Ovary (tissue), 9 donors: ENCODE data around the gene PTPRN2. TPM values are rescaled to one million over a fixed set of nuclear protein-coding genes. Genes with fewer than 3 reads are reported as not detected.

Source experiments
- DNase-seq, 5 donors: peaks; one replicate each; pipeline ENCODE4 v3.0.0-alpha.2; 2019 to 2020
- H3K27ac ChIP-seq, 2 donors: fragments of 200-600 bp; one replicate each; pipeline versions ENCODE4 v1.5.1 to v1.8.0; 2019 to 2022
- H3K27me3 ChIP-seq: fragments of 200-600 bp; one replicate; pipeline ENCODE4 v1.8.0; 2022
- H3K36me3 ChIP-seq: fragments of 200-600 bp; sonication (generic); one replicate; pipeline ENCODE4 v1.5.1; 2019
- H3K4me1 ChIP-seq: one replicate; pipeline ENCODE4 v1.8.1; 2013; ENCODE audit warnings: mild to moderate bottlenecking, moderate library complexity; ENCODE audit not compliant: insufficient read depth
- H3K4me3 ChIP-seq: fragments of 200-600 bp; sonication (generic); one replicate; pipeline ENCODE4 v1.5.1; 2017
- H3K9me3 ChIP-seq, 2 donors: fragments of 200-600 bp in 1 of 2; sonication (generic) in 1 of 2; one replicate each; pipeline versions ENCODE4 v1.5.1 to v1.8.1; 2013 to 2019; ENCODE audit warnings: mild to moderate bottlenecking in 1 of 2, moderate library complexity in 1 of 2
- EP300 ChIP-seq: sonication (generic); formaldehyde crosslinking; IDR thresholded peaks from one replicate; pipeline ENCODE4 v1.6.1; 2017; ENCODE audit warnings: antibody characterized with exemption
- POLR2A ChIP-seq: fragments of 450-650 bp; IDR thresholded peaks from one replicate; pipeline ENCODE4 v1.6.1; 2017; ENCODE audit warnings: antibody characterized with exemption, mild to moderate bottlenecking, moderate library complexity
- WGBS, 3 donors: extraction: QIAGEN DNeasy Blood & Tissue Kit in 1 of 3; methylation state at CpG; one replicate each; pipeline versions ENCODE4 v1.1.5 to v1.1.7; 2013 to 2017; 5-methylcytosine and 5-hydroxymethylcytosine counted together
- intact Hi-C, 4 donors: fragments of 100-400 bp; cut with DNase I; formaldehyde crosslinking; loops; one replicate each; pipeline versions ENCODE4 v1.11.0 to v1.15.1; 2022 to 2023
- polyA plus RNA-seq, 2 donors: library from polyadenylated mRNA; stranded (reverse); fragments of 200-250 nt in 1 of 2; fragments of 350-450 nt in 1 of 2; fragmentation: Illumina TruSeq in 1 of 2; extraction: RNeasy Lipid Tissue Mini Kit (QIAGEN cat#74804) in 1 of 2; gene quantifications; one replicate each; pipeline ENCODE4 v1.2.3, GENCODE V29; 2013 to 2014
- total RNA-seq, 7 donors: library from RNA; depleted of rRNA in 2 of 7; stranded (reverse); fragments of >200 nt in 2 of 7; fragmentation: NEBNext Ultra II Directional in 3 of 7; extraction: Animal tissue kit (Norgen Biotek cat#: 25700) in 3 of 7; gene quantifications; one replicate each; pipeline versions ENCODE4 v1.1.0 to v1.2.4, GENCODE V29; 2016 to 2023
- TF ChIP-seq, protein P1 (sequence below), 3 donors: fragments of 450-650 bp in 2 of 3; fragments of 200-600 bp in 1 of 3; IDR thresholded peaks; one replicate each; pipeline versions ENCODE4 v1.5.1 to v1.8.0; 2016 to 2022; ENCODE audit warnings: antibody characterized with exemption in 3 of 3, mild to moderate bottlenecking in 1 of 3
- donor health status: DM: no; HTN: no; CAD: no; lungs with moderate emphysema.
- donor health status: DM: no; HTN: no; CAD: no.
- donor health status: Bipolar disorder and iron deficiency.
- donor health status: DM: yes; HTN: yes; CAD: no.
- donor health status: DM: no; HTN: no; CAD: no.
- donor health status: DM: yes; HTN: yes; CAD: no.

The PTPRN2 gene
- total and polyA plus RNA-seq, 9 donors, result 3.5 to 11.1 (median 5.9) TPM

GRCh38 chr7:157928171-157928794 is 659.3 kb downstream of the PTPRN2 start:
- Histone ChIP-seq H3K4me1 (no peaks in the 10 kb centered on the region), H3K9me3 (no peaks in the 10 kb centered on the region), H3K4me3 (no peak overlapping the region), H3K27ac (no peak overlapping the region), H3K27me3 (no peaks in the 10 kb centered on the region), H3K36me3 (no peaks in the 10 kb centered on the region)
- intact Hi-C loops, result no loop called here
- TF ChIP-seq EP300 (no peak), POLR2A (no peak)
- TF ChIP-seq, protein P1, sequence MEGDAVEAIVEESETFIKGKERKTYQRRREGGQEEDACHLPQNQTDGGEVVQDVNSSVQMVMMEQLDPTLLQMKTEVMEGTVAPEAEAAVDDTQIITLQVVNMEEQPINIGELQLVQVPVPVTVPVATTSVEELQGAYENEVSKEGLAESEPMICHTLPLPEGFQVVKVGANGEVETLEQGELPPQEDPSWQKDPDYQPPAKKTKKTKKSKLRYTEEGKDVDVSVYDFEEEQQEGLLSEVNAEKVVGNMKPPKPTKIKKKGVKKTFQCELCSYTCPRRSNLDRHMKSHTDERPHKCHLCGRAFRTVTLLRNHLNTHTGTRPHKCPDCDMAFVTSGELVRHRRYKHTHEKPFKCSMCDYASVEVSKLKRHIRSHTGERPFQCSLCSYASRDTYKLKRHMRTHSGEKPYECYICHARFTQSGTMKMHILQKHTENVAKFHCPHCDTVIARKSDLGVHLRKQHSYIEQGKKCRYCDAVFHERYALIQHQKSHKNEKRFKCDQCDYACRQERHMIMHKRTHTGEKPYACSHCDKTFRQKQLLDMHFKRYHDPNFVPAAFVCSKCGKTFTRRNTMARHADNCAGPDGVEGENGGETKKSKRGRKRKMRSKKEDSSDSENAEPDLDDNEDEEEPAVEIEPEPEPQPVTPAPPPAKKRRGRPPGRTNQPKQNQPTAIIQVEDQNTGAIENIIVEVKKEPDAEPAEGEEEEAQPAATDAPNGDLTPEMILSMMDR (IDR thresholded peaks at IDR 0.05), result no peak
- no peak for DNase-seq
- WGBS, 3 donors, result 83 to 85% (median 84%) methylated on average over 12 of the region's 12 CpGs

- no peaks in the 10 kb centered on the region for H3K27me3 ChIP-seq
- no peak for TF ChIP-seq EP300
- TF ChIP-seq POLR2A, result no peak
- TF ChIP-seq, protein P1 (IDR thresholded peaks at IDR 0.05), result no peak
- no peak for DNase-seq
- 68 to 77% (median 68%) methylated on average over 14 of the region's 14 CpGs for WGBS, 3 donors
- no peaks in the 10 kb centered on the region for H3K9me3 ChIP-seq
- no peaks in the 10 kb centered on the region for H3K36me3 ChIP-seq
- H3K27ac ChIP-seq, result no peak overlapping the region
- H3K4me1 ChIP-seq, result no peaks in the 10 kb centered on the region
- H3K4me3 ChIP-seq, result no peak overlapping the region
- intact Hi-C loops, result no loop called here
These were observed 660.2 kb downstream of the PTPRN2 start for GRCh38 chr7:157927313-157927925.

DNA sequence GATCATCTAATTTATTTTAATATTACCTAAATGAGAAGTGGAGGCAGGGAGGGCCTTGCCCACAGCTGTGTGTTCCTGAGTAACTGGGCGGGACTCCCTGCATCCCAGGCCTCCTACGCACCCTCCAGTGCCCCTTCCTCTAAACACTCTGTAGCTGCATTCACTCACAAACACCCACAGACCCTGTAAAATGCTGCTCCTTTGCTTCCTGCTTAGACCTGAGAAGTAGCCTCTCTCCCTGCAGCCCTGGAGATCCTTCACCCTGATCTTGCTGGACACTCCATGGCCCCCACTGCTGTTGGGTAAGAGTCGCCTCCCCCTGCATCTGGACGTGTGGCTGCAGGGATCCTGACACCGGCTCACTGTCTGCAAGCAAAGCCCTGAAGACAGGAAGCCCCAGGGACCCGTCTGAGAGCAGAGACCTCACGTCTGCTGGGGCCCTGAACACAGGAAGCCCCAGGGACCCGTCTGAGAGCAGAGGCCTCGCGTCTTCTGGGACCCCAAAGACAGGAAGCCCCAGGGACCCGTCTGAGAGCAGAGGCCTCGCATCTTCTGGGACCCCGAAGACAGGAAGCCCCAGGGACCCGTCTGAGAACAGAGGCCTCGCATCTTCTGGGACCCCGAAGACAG is 661.0 kb downstream of the PTPRN2 start:
- no peak for DNase-seq
- WGBS, 3 donors, result 47 to 59% (median 50%) methylated on average over 10 to 16 of the region's 16 CpGs
- H3K36me3 ChIP-seq, result no peaks in the 10 kb centered on the region
- H3K27me3 ChIP-seq, result no peaks in the 10 kb centered on the region
- intact Hi-C loops, result no loop called here
- no peaks in the 10 kb centered on the region for H3K4me1 ChIP-seq
- no peak for TF ChIP-seq EP300
- TF ChIP-seq, protein P1 (IDR thresholded peaks at IDR 0.05), result no peak
- TF ChIP-seq POLR2A, result no peak
- no peaks in the 10 kb centered on the region for H3K9me3 ChIP-seq
- H3K4me3 ChIP-seq, result no peak overlapping the region
- H3K27ac ChIP-seq, result no peak overlapping the region

GRCh38 chr7:157926107-157926506 is 661.5 kb downstream of the PTPRN2 start:
- H3K27me3 ChIP-seq, result no peaks in the 10 kb centered on the region
- DNase-seq, result no peak
- TF ChIP-seq, protein P1 (IDR thresholded peaks at IDR 0.05), result no peak
- TF ChIP-seq POLR2A, result no peak

More at GRCh38 chr7:157926107-157926506, 661.5 kb downstream of the PTPRN2 start:
- Histone ChIP-seq H3K9me3 (no peaks in the 10 kb centered on the region), H3K4me1 (no peaks in the 10 kb centered on the region), H3K27ac (no peak overlapping the region), H3K36me3 (no peaks in the 10 kb centered on the region), H3K4me3 (no peak overlapping the region)
- intact Hi-C loops, result no loop called here
- 53 to 62% (median 57%) methylated on average over 5 of the region's 5 CpGs for WGBS, 3 donors
